ENCODE measurements around the gene ATL3.

DNA sequence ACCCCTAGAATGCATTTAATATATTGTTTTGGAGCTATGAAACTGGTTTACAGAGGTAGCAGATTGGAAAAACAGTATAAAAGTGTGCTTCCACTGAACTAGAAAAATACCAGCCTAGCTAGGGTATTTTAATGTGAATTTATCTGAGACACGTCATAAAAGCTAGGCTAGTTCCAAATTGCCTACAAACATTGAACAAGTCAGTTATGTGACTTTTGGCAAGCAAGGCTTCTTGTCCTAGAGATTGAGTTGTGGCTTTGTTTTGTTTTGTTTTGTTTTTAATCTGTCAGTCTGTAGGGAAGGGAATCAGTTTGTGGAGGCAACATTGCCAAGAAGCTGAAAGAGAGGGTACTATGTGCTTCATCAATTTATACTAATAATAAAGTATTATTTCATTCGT is 34.4 kb upstream of the ATL3 start:
- TF ChIP-seq, protein P1, sequence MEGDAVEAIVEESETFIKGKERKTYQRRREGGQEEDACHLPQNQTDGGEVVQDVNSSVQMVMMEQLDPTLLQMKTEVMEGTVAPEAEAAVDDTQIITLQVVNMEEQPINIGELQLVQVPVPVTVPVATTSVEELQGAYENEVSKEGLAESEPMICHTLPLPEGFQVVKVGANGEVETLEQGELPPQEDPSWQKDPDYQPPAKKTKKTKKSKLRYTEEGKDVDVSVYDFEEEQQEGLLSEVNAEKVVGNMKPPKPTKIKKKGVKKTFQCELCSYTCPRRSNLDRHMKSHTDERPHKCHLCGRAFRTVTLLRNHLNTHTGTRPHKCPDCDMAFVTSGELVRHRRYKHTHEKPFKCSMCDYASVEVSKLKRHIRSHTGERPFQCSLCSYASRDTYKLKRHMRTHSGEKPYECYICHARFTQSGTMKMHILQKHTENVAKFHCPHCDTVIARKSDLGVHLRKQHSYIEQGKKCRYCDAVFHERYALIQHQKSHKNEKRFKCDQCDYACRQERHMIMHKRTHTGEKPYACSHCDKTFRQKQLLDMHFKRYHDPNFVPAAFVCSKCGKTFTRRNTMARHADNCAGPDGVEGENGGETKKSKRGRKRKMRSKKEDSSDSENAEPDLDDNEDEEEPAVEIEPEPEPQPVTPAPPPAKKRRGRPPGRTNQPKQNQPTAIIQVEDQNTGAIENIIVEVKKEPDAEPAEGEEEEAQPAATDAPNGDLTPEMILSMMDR (IDR thresholded peaks at IDR 0.05; ENCODE audit: poor library complexity, severe bottlenecking), result no peak
- no peak for TF ChIP-seq TAF1 (IDR thresholded peaks at IDR 0.05; ENCODE audit: low read depth)
- no peak for TF ChIP-seq POLR2AphosphoS5 (IDR thresholded peaks at IDR 0.05)
- TF ChIP-seq EZH2 (IDR thresholded peaks at IDR 0.05; ENCODE audit: borderline replicate concordance, insufficient read depth, low read length, poor library complexity, severe bottlenecking), result no peak
- no peak for TF ChIP-seq SMC3 (conservative IDR thresholded peaks at IDR 0.05; ENCODE audit: poor library complexity)
- no peak for TF ChIP-seq RAD21 (conservative IDR thresholded peaks at IDR 0.05)

Measured in neural cell (in vitro differentiated cells).